Transverse colon (tissue), 4 donors: Measurements from ENCODE around the gene LIMK2. TPM values are rescaled to one million over a fixed set of nuclear protein-coding genes. Genes with fewer than 3 reads are reported as not detected.

Experiments used
- DNase-seq: peaks from one replicate; pipeline ENCODE4 v3.0.0-alpha.2; 2019
- H3K27ac ChIP-seq, 4 donors: fragments of 200-600 bp; sonication (generic); 2 replicates each; pipeline ENCODE4 v1.5.1; 2016 to 2018; ENCODE audit warnings: inconsistent platforms in 4 of 4
- H3K27me3 ChIP-seq: fragments of 200-600 bp; sonication (generic); 2 replicates; pipeline ENCODE4 v1.5.1; 2017; ENCODE audit warnings: inconsistent platforms
- H3K36me3 ChIP-seq, 4 donors: fragments of 200-600 bp; sonication (generic); 2 replicates each; pipeline ENCODE4 v1.5.1; 2017 to 2019; ENCODE audit warnings: inconsistent platforms in 4 of 4
- H3K4me1 ChIP-seq, 4 donors: fragments of 200-600 bp; sonication (generic); 2 replicates each; pipeline ENCODE4 v1.5.1; 2017 to 2020; ENCODE audit warnings: inconsistent platforms in 4 of 4
- H3K4me3 ChIP-seq, 4 donors: fragments of 200-600 bp; sonication (generic); 1 replicate in 1 of 4; 2 replicates in 3 of 4; pipeline versions ENCODE4 v1.5.1 to v1.6.1; 2017 to 2019; ENCODE audit warnings: inconsistent platforms in 4 of 4
- H3K9me3 ChIP-seq, 2 donors: fragments of 200-600 bp; sonication (generic); 2 replicates each; pipeline ENCODE4 v1.5.1; 2017 to 2019; ENCODE audit warnings: inconsistent platforms in 2 of 2
- CTCF ChIP-seq, 5 experiments: fragments of 200-600 bp in 3 of 5; fragments of 450-650 bp in 2 of 5; sonication (generic) in 3 of 5; IDR thresholded peaks; 1 replicate in 2 of 5; 2 replicates in 3 of 5; pipeline ENCODE4 v1.5.1; 2016 to 2017; ENCODE audit warnings: antibody characterized with exemption in 5 of 5, inconsistent platforms in 3 of 5, mild to moderate bottlenecking in 2 of 5, moderate library complexity in 1 of 5
- EP300 ChIP-seq: sonication (generic); formaldehyde crosslinking; IDR thresholded peaks from one replicate; pipeline ENCODE4 v1.6.1; 2017; ENCODE audit warnings: antibody characterized with exemption, low read depth
- POLR2A ChIP-seq: fragments of 450-650 bp; IDR thresholded peaks from one replicate; pipeline ENCODE4 v1.6.1; 2016; ENCODE audit warnings: antibody characterized with exemption, mild to moderate bottlenecking, moderate library complexity
- POLR2AphosphoS5 ChIP-seq, 3 donors: sonication (generic); formaldehyde crosslinking; IDR thresholded peaks; one replicate each; pipeline ENCODE4 v1.6.1; 2016; ENCODE audit warnings: antibody characterized with exemption in 3 of 3
- WGBS, 2 donors: methylation state at CpG; one replicate each; pipeline ENCODE4 v1.1.5; 2018; ENCODE audit warnings: low coverage in 1 of 2; 5-methylcytosine and 5-hydroxymethylcytosine counted together
- in situ Hi-C, 4 donors: fragments of 200-750 bp; cut with MboI; loops; one replicate each; pipeline versions ENCODE4 v1.15.0 to v1.15.1; 2017; ENCODE audit warnings: low sequenced_read_pairs in 3 of 4, low pct_ligation_motif_present in 1 of 4, low pct_unique_long_range_greater_than_20kb in 1 of 4
- intact Hi-C: fragments of 100-400 bp; cut with DNase I; formaldehyde crosslinking; loops from one replicate; pipeline ENCODE4 v1.15.1; 2023; ENCODE audit warnings: low total_unique reads
- total RNA-seq, 4 donors: library from RNA; depleted of rRNA; stranded (reverse); fragments of >200 nt; gene quantifications; one replicate each; pipeline ENCODE4 v1.1.0, GENCODE V29; 2016

Gene LIMK2
- total RNA-seq, 4 donors from 2014 or later = 124 to 283 (median 210) TPM

- Histone ChIP-seq H3K36me3 (peaks cover 0 to 2% (median 0%) of the 10 kb centered on the region in 4 donors), H3K27ac (peak overlapping the region in 1 of 4 donors; percentile 11), H3K27me3 (no peaks in the 10 kb centered on the region), H3K4me3 (no peak overlapping the region), H3K4me1 (peaks cover 6 to 37% (median 14%) of the 10 kb centered on the region in 4 donors), H3K9me3 (no peaks in the 10 kb centered on the region)
- in situ Hi-C loops (no loop called here), intact Hi-C loops (no loop called here)
- no peak for DNase-seq
- WGBS, 2 donors = 79 to 94% methylated on average over 2 to 6 of the region's 6 CpGs
- TF ChIP-seq POLR2A = no peak
- TF ChIP-seq POLR2AphosphoS5 (IDR thresholded peaks at IDR 0.05) = no peak
- no peak for TF ChIP-seq EP300
- no peak for TF ChIP-seq CTCF (IDR thresholded peaks at IDR 0.05)
Measured at GRCh38 chr22:31177420-31178162, 34.5 kb upstream of the LIMK2 start.

- H3K4me3 ChIP-seq = no peak overlapping the region
Measured at GRCh38 chr22:31178859-31179258, 33.2 kb upstream of the LIMK2 start.

GRCh38 chr22:31179345-31179744, 32.8 kb upstream of the LIMK2 start:
- H3K27ac ChIP-seq = peak overlapping the region in 3 of 4 donors; percentile 16 to 33 (median 19)
- peaks cover 6 to 22% (median 8%) of the 10 kb centered on the region in 4 donors for H3K4me1 ChIP-seq
- no peaks in the 10 kb centered on the region for H3K27me3 ChIP-seq
- in situ Hi-C loops = no loop called here
- intact Hi-C loops = no loop called here
- WGBS, 2 donors = 0 to 43% methylated on average over 1 of the region's 1 CpG
- DNase-seq = peak; percentile 44
- no peak overlapping the region for H3K4me3 ChIP-seq
- TF ChIP-seq CTCF (IDR thresholded peaks at IDR 0.05) (no peak), POLR2A (no peak), POLR2AphosphoS5 (IDR thresholded peaks at IDR 0.05) (no peak), EP300 (no peak)
- no peaks in the 10 kb centered on the region for H3K9me3 ChIP-seq
- H3K36me3 ChIP-seq = peaks cover 0 to 3% (median 0%) of the 10 kb centered on the region in 4 donors

More at GRCh38 chr22:31178859-31179258, 33.2 kb upstream of the LIMK2 start:
- peak overlapping the region in 1 of 4 donors; percentile 18 for H3K27ac ChIP-seq
- TF ChIP-seq EP300 (no peak), POLR2A (no peak), POLR2AphosphoS5 (IDR thresholded peaks at IDR 0.05) (no peak), CTCF (IDR thresholded peaks at IDR 0.05) (no peak)
- no peaks in the 10 kb centered on the region for H3K9me3 ChIP-seq
- intact Hi-C loops (no loop called here), in situ Hi-C loops (no loop called here)
- WGBS, 2 donors = 93 to 97% methylated on average over 2 of the region's 2 CpGs
- H3K4me1 ChIP-seq = peaks cover 6 to 24% (median 9%) of the 10 kb centered on the region in 4 donors
- H3K27me3 ChIP-seq = no peaks in the 10 kb centered on the region
- H3K36me3 ChIP-seq = peaks cover 0 to 3% (median 0%) of the 10 kb centered on the region in 4 donors
- DNase-seq = no peak

GRCh38 chr22:31184015-31184414, 28.1 kb upstream of the LIMK2 start:
- H3K27ac ChIP-seq = no peak overlapping the region
- DNase-seq = no peak
- H3K27me3 ChIP-seq = no peaks in the 10 kb centered on the region
- TF ChIP-seq EP300 (no peak), POLR2A (no peak), POLR2AphosphoS5 (IDR thresholded peaks at IDR 0.05) (no peak), CTCF (IDR thresholded peaks at IDR 0.05) (no peak)
- peaks cover 6 to 14% (median 8%) of the 10 kb centered on the region in 4 donors for H3K4me1 ChIP-seq
- H3K36me3 ChIP-seq = peaks cover 0 to 3% (median 0%) of the 10 kb centered on the region in 4 donors
- WGBS, 2 donors = 91% methylated on average over 23 of the region's 30 CpGs; no CpG with 5 or more reads in 1 of the 2 donors
- H3K4me3 ChIP-seq = no peak overlapping the region
- H3K9me3 ChIP-seq = no peaks in the 10 kb centered on the region
- in situ Hi-C loops (no loop called here), intact Hi-C loops (no loop called here)
